DND-41 (cell line): ENCODE results near the gene NPFF.

Experiments used
- ATAC-seq: fragments of 200-7000 bp; cut with Tn5 transposase; 3 replicates; pipeline ENCODE4 v1.9.1; 2021; ENCODE audit warnings: low read depth; ENCODE audit not compliant: insufficient read depth
- DNase-seq: peaks from one replicate; pipeline ENCODE4 v3.0.0-alpha.2; 2020
- H2AFZ ChIP-seq: 2 replicates; pipeline ENCODE4 v1.6.0; 2012; ENCODE audit warnings: low read depth, low read length
- H3K27ac ChIP-seq: 2 replicates; pipeline ENCODE4 v1.5.1; 2012; ENCODE audit warnings: low read length, inconsistent platforms
- H3K27me3 ChIP-seq: fragments of 200-600 bp; sonication (generic); 2 replicates; pipeline ENCODE4 v1.6.0; 2012; ENCODE audit warnings: low read length, mild to moderate bottlenecking, inconsistent platforms; ENCODE audit not compliant: insufficient read depth, poor library complexity
- H3K36me3 ChIP-seq: 2 replicates; pipeline ENCODE4 v1.5.1; 2012; ENCODE audit warnings: low read length, inconsistent platforms; ENCODE audit not compliant: insufficient read depth
- H3K4me1 ChIP-seq: 2 replicates; pipeline ENCODE4 v1.5.1; 2012; ENCODE audit warnings: mild to moderate bottlenecking, low read length; ENCODE audit not compliant: insufficient read depth
- H3K4me2 ChIP-seq: 2 replicates; pipeline ENCODE4 v1.6.0; 2012; ENCODE audit warnings: mild to moderate bottlenecking, moderate library complexity, low read length, inconsistent platforms; ENCODE audit not compliant: insufficient read depth
- H3K4me3 ChIP-seq, 2 experiments: fragments of 200-600 bp in 1 of 2; shearing (Covaris generic) in 1 of 2; 2 replicates each; pipeline ENCODE4 v1.5.1; 2012 to 2016; ENCODE audit warnings: inconsistent platforms in 2 of 2, low read length in 2 of 2, mild to moderate bottlenecking in 2 of 2, low read depth in 1 of 2, moderate library complexity in 1 of 2
- H3K79me2 ChIP-seq: 2 replicates; pipeline ENCODE4 v1.6.0; 2012; ENCODE audit warnings: low read length, inconsistent platforms; ENCODE audit not compliant: insufficient read depth
- H3K9ac ChIP-seq: 2 replicates; pipeline ENCODE4 v1.6.0; 2012; ENCODE audit warnings: low read depth, mild to moderate bottlenecking, inconsistent platforms, low read length, moderate library complexity
- H3K9me3 ChIP-seq: 2 replicates; pipeline ENCODE4 v1.5.1; 2012; ENCODE audit warnings: low read length, moderate library complexity, mild to moderate bottlenecking, inconsistent platforms; ENCODE audit not compliant: insufficient read depth, severe bottlenecking
- H4K20me1 ChIP-seq: 2 replicates; pipeline ENCODE4 v1.6.0; 2012; ENCODE audit warnings: low read length; ENCODE audit not compliant: insufficient read depth
- EZH2 ChIP-seq: IDR thresholded peaks from 3 replicates; pipeline ENCODE4 v1.6.1; 2012; ENCODE audit warnings: borderline replicate concordance, low read depth, mild to moderate bottlenecking, moderate library complexity, low read length, inconsistent platforms; ENCODE audit not compliant: severe bottlenecking
- TF ChIP-seq, protein P1 (sequence below): IDR thresholded peaks from 2 replicates; pipeline ENCODE4 v1.5.1; 2012; ENCODE audit warnings: borderline replicate concordance, low read length, moderate library complexity, mild to moderate bottlenecking; ENCODE audit not compliant: poor library complexity, severe bottlenecking; ENCODE audit errors: extremely low read depth

Gene NPFF

GRCh38 chr12:53486736-53487487 is 20.4 kb downstream of the NPFF start:
- Histone ChIP-seq H3K27me3 (no peaks in the 10 kb centered on the region), H3K4me3 (no peak overlapping the region), H3K4me2 (no peak overlapping the region), H3K4me1 (no peaks in the 10 kb centered on the region), H3K36me3 (peaks cover 60% of the 10 kb centered on the region), H3K9me3 (no peaks in the 10 kb centered on the region), H2AFZ (no peak overlapping the region), H3K79me2 (no peaks in the 10 kb centered on the region), H3K9ac (no peak overlapping the region), H3K27ac (no peak overlapping the region), H4K20me1 (peaks cover 29% of the 10 kb centered on the region)
- no peak for DNase-seq
- TF ChIP-seq EZH2 = no peak
- TF ChIP-seq, protein P1, sequence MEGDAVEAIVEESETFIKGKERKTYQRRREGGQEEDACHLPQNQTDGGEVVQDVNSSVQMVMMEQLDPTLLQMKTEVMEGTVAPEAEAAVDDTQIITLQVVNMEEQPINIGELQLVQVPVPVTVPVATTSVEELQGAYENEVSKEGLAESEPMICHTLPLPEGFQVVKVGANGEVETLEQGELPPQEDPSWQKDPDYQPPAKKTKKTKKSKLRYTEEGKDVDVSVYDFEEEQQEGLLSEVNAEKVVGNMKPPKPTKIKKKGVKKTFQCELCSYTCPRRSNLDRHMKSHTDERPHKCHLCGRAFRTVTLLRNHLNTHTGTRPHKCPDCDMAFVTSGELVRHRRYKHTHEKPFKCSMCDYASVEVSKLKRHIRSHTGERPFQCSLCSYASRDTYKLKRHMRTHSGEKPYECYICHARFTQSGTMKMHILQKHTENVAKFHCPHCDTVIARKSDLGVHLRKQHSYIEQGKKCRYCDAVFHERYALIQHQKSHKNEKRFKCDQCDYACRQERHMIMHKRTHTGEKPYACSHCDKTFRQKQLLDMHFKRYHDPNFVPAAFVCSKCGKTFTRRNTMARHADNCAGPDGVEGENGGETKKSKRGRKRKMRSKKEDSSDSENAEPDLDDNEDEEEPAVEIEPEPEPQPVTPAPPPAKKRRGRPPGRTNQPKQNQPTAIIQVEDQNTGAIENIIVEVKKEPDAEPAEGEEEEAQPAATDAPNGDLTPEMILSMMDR = no peak
- ATAC-seq = no peak

- Histone ChIP-seq H3K4me3 (no peak overlapping the region), H3K79me2 (no peaks in the 10 kb centered on the region), H3K36me3 (peaks cover 68% of the 10 kb centered on the region), H4K20me1 (peaks cover 34% of the 10 kb centered on the region), H2AFZ (no peak overlapping the region), H3K9me3 (no peaks in the 10 kb centered on the region), H3K4me1 (no peaks in the 10 kb centered on the region), H3K27ac (no peak overlapping the region), H3K4me2 (no peak overlapping the region), H3K27me3 (no peaks in the 10 kb centered on the region), H3K9ac (no peak overlapping the region)
- TF ChIP-seq, protein P1 = no peak
- TF ChIP-seq EZH2 = no peak
- ATAC-seq (no peak), DNase-seq (no peak)
These were observed 21.1 kb downstream of the NPFF start for GRCh38 chr12:53485955-53486735.

- no peak overlapping the region for H3K9ac ChIP-seq
- TF ChIP-seq, protein P1 = no peak
- TF ChIP-seq EZH2 = no peak
- no peaks in the 10 kb centered on the region for H3K4me1 ChIP-seq
- no peaks in the 10 kb centered on the region for H3K9me3 ChIP-seq
- ATAC-seq = no peak
- H4K20me1 ChIP-seq = peaks cover 40% of the 10 kb centered on the region
- peaks cover 79% of the 10 kb centered on the region for H3K36me3 ChIP-seq
- DNase-seq = no peak
- no peak overlapping the region for H3K27ac ChIP-seq
- H3K79me2 ChIP-seq = peaks cover 2% of the 10 kb centered on the region; the same call in 1 of the 2 replicates
- H3K27me3 ChIP-seq = no peaks in the 10 kb centered on the region
- H3K4me2 ChIP-seq = no peak overlapping the region
- no peak overlapping the region for H2AFZ ChIP-seq
- no peak overlapping the region for H3K4me3 ChIP-seq
These were observed 22.4 kb downstream of the NPFF start for GRCh38 chr12:53484686-53485575.
